ENCODE measurements around the gene LHFPL2. TPM values are rescaled to one million over a fixed set of nuclear protein-coding genes. Genes with fewer than 3 reads are reported as not detected.

LHFPL2 gene
- total RNA-seq, 4 donors from 2014 or later: 14.7 to 127 (median 28.0) TPM

DNA sequence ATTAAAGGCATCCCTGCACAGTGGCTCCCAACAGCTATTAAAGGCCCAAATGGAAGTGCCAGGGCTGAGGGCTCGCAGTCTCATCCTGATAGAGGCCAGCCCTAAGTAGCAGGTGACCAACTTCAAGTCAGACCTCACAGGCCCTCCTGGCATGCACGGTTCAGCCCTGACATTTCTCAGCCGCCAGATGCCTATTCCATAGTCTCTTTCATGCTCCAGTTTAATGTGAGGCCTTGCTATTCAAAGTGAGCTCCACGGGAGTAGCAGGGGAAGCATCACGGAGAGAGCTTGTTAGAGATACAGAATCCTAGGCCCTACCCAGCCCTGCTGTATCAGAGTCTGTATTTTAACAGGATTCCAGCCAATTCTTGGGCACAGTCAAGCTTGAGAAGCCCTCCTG lies 11.1 kb downstream of the LHFPL2 start:
- H3K4me3 ChIP-seq: no peak overlapping the region
- no peaks in the 10 kb centered on the region for H3K36me3 ChIP-seq
- peaks cover 5 to 8% of the 10 kb centered on the region in 2 donors for H3K4me1 ChIP-seq
- H3K9me3 ChIP-seq: no peaks in the 10 kb centered on the region
- intact Hi-C loops (cut with DNase I; ENCODE audit: low total_unique reads): no loop called here
- no peaks in the 10 kb centered on the region for H3K27me3 ChIP-seq
- no peak for DNase-seq
- TF ChIP-seq, protein P1, sequence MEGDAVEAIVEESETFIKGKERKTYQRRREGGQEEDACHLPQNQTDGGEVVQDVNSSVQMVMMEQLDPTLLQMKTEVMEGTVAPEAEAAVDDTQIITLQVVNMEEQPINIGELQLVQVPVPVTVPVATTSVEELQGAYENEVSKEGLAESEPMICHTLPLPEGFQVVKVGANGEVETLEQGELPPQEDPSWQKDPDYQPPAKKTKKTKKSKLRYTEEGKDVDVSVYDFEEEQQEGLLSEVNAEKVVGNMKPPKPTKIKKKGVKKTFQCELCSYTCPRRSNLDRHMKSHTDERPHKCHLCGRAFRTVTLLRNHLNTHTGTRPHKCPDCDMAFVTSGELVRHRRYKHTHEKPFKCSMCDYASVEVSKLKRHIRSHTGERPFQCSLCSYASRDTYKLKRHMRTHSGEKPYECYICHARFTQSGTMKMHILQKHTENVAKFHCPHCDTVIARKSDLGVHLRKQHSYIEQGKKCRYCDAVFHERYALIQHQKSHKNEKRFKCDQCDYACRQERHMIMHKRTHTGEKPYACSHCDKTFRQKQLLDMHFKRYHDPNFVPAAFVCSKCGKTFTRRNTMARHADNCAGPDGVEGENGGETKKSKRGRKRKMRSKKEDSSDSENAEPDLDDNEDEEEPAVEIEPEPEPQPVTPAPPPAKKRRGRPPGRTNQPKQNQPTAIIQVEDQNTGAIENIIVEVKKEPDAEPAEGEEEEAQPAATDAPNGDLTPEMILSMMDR (IDR thresholded peaks at IDR 0.05): no peak
- TF ChIP-seq POLR2A (IDR thresholded peaks at IDR 0.05): no peak
- H3K27ac ChIP-seq: peak overlapping the region; percentile 65 to 71

DNA sequence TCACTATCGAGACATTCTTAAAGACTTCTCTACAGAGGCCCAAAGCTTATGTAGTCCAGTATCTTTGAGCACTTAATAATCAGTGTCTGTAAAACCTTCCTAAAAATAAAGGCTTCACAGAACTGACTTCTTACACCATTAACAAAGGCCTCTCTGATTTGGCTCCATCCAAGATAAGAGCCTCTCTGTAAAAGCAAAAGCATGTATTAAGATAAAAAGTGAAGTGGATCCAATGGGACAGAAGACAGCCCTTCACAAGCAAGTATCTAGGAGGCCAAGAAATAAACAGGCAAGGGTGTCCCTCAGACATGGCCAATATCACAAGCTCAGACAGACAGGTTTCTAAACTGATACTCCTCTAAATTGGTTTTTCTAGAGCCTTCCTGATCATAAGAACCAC lies 11.9 kb downstream of the LHFPL2 start:
- Histone ChIP-seq H3K27me3 (no peaks in the 10 kb centered on the region), H3K27ac (peak overlapping the region in 1 of 2 donors; percentile 71), H3K36me3 (no peaks in the 10 kb centered on the region), H3K9me3 (no peaks in the 10 kb centered on the region), H3K4me1 (peaks cover 5 to 8% of the 10 kb centered on the region in 2 donors), H3K4me3 (no peak overlapping the region)
- DNase-seq: no peak
- TF ChIP-seq, protein P1 (IDR thresholded peaks at IDR 0.05): no peak
- no peak for TF ChIP-seq POLR2A (IDR thresholded peaks at IDR 0.05)
- intact Hi-C loops (cut with DNase I; ENCODE audit: low total_unique reads): no loop called here

DNA sequence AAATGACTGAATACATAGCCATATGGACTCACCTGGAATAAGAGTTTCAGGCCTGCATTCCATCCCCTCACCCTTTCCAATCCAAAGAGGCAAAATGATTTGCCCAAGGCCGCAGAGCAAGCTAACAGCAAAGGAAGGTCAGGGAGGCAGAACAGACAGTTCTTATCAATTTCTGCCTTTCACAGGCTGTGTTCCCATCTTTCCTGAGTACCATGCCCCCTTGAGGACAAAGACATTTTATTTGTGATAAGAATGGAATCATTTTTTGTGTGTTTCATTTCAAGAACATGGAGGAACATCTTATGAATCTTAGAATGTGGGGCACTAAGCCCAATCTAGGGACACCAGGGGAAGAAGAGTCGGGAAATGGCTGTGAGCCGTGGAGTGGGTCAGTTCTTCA lies 13.9 kb downstream of the LHFPL2 start:
- Histone ChIP-seq H3K36me3 (no peaks in the 10 kb centered on the region), H3K27ac (no peak overlapping the region), H3K4me3 (no peak overlapping the region), H3K9me3 (no peaks in the 10 kb centered on the region), H3K27me3 (no peaks in the 10 kb centered on the region), H3K4me1 (peaks cover 5 to 8% of the 10 kb centered on the region in 2 donors)
- no peak for DNase-seq
- intact Hi-C loops (cut with DNase I; ENCODE audit: low total_unique reads): no loop called here
- no peak for TF ChIP-seq POLR2A (IDR thresholded peaks at IDR 0.05)
- TF ChIP-seq, protein P1 (IDR thresholded peaks at IDR 0.05): no peak

DNA sequence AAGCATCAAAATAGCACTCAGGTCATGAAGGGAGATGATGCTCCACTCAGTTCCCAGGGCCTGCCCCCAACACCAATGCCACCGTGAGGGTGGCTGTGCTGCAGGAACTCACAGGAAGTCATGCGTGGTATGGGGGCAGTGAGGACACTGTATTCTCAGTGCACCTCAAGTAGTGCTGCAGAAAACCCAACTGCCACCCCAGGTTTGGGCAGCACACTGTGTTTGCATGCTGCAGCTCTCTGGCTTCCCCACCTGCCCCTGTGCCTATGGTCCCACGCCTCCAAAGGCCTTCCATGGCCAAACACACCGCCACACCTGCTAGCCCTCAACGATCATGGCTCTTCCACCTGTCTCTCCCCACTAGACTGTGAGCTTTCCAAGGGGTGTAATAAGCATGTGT lies 14.3 kb downstream of the LHFPL2 start:
- H3K27me3 ChIP-seq: no peaks in the 10 kb centered on the region
- TF ChIP-seq, protein P1 (IDR thresholded peaks at IDR 0.05): no peak
- no peak for TF ChIP-seq POLR2A (IDR thresholded peaks at IDR 0.05)
- no peak overlapping the region for H3K4me3 ChIP-seq
- no peaks in the 10 kb centered on the region for H3K9me3 ChIP-seq
- peak overlapping the region; percentile 22 to 24 for H3K27ac ChIP-seq
- H3K36me3 ChIP-seq: no peaks in the 10 kb centered on the region
- peaks cover 5 to 8% of the 10 kb centered on the region in 2 donors for H3K4me1 ChIP-seq
- intact Hi-C loops (cut with DNase I; ENCODE audit: low total_unique reads): no loop called here
- DNase-seq: no peak

DNA sequence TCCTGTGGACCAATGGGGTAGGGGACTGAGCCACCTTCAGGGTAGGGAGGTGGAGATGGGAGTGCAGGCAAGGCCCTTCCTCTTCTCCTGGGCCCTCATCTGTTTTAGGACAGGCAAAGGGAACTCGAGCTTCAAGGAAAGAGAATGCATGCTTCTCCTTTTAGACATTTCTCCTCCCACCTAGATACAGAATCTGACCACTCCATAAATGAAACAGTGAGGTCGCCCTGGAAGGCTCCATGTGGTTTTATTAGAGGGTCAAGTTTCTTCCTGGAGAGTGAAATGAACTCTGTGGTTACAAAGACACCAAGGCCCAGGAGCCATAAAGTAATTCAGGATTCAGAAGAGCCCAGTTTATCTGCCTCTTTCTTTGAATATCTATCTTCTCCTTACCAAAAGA lies 14.9 kb downstream of the LHFPL2 start:
- H3K27ac ChIP-seq: peak overlapping the region; percentile 22 to 24
- H3K27me3 ChIP-seq: no peaks in the 10 kb centered on the region
- no peak overlapping the region for H3K4me3 ChIP-seq
- DNase-seq: no peak
- H3K36me3 ChIP-seq: no peaks in the 10 kb centered on the region
- TF ChIP-seq, protein P1 (IDR thresholded peaks at IDR 0.05): no peak
- no peak for TF ChIP-seq POLR2A (IDR thresholded peaks at IDR 0.05)
- no peaks in the 10 kb centered on the region for H3K9me3 ChIP-seq
- intact Hi-C loops (cut with DNase I; ENCODE audit: low total_unique reads): no loop called here
- peaks cover 5 to 8% of the 10 kb centered on the region in 2 donors for H3K4me1 ChIP-seq

All from uterus (tissue), 4 donors.